ENCODE data around the gene ZNF33A. TPM values are rescaled to one million over a fixed set of nuclear protein-coding genes. Genes with fewer than 3 reads are reported as not detected.

Gene ZNF33A
- total and polyA plus RNA-seq, 2 donors (not counting 3 experiments of a cell fraction or from before 2014, with no cell fraction given): 4.6 to 13.2 TPM

GRCh38 chr10:37991655-37992054 lies 18.8 kb upstream of the ZNF33A start:
- Histone ChIP-seq H3K4me1 (ENCODE audit: control insufficient read depth, extremely low read depth, insufficient read depth, low read length) (no peaks in the 10 kb centered on the region), H4K20me1 (replicated peaks; ENCODE audit: control insufficient read depth, extremely low read depth, insufficient read depth, low read length) (no peaks in the 10 kb centered on the region), H3K79me2 (ENCODE audit: control insufficient read depth, insufficient read depth, low read length) (no peaks in the 10 kb centered on the region), H3K27ac (ENCODE audit: insufficient read depth, low read depth, low read length) (no peak overlapping the region), H3K4me3 (replicated peaks in 1 of 3; ENCODE audit: insufficient read depth in 1 of 3, low read depth in 1 of 3, low read length in 3 of 3) (no peak overlapping the region), H2AFZ (ENCODE audit: low read depth, low read length) (no peak overlapping the region), H3K9me3 (replicated peaks; ENCODE audit: control insufficient read depth, insufficient read depth, low read length) (no peaks in the 10 kb centered on the region), H3K4me2 (ENCODE audit: insufficient read depth, low read length) (no peak overlapping the region), H3K36me3 (ENCODE audit: control insufficient read depth in 2 of 2, extremely low read depth in 1 of 2, insufficient read depth in 2 of 2, low read length in 2 of 2) (no peaks in the 10 kb centered on the region), H3K9ac (replicated peaks; ENCODE audit: extremely low read depth, insufficient read depth, low read length) (no peak overlapping the region), H3K9me1 (replicated peaks; ENCODE audit: control insufficient read depth, extremely low read depth, insufficient read depth, low read length) (no peaks in the 10 kb centered on the region), H3K27me3 (ENCODE audit: control insufficient read depth in 2 of 2, insufficient read depth in 2 of 2, low read length in 2 of 2) (no peaks in the 10 kb centered on the region)
- TF ChIP-seq GATA2 (IDR thresholded peaks at IDR 0.05; ENCODE audit: insufficient read depth, insufficient read length, low read depth, low read length) (no peak), MAX (IDR thresholded peaks at IDR 0.05; ENCODE audit: insufficient read depth, insufficient read length) (no peak), CTCF (IDR thresholded peaks at IDR 0.05; ENCODE audit: extremely low read depth in 1 of 2, insufficient read depth in 1 of 2, low read depth in 1 of 2, low read length in 2 of 2) (no peak), POLR2AphosphoS5 (IDR thresholded peaks at IDR 0.05; ENCODE audit: insufficient read depth, low read depth, low read length) (no peak), MYC (IDR thresholded peaks at IDR 0.05; ENCODE audit: low read depth, low read length) (no peak), JUN (IDR thresholded peaks at IDR 0.05; ENCODE audit: borderline replicate concordance, insufficient read depth, insufficient read length, low read depth) (no peak), EZH2 (IDR thresholded peaks at IDR 0.05; ENCODE audit: borderline replicate concordance, low read depth, low read length, severe bottlenecking) (no peak), FOS (IDR thresholded peaks at IDR 0.05; ENCODE audit: borderline replicate concordance, insufficient read depth, low read length) (no peak), POLR2A (IDR thresholded peaks at IDR 0.05; ENCODE audit: low read depth, low read length) (no peak)
- DNase-seq (ENCODE audit: low read depth, low spot score): no peak
- intact Hi-C loops (cut with micrococcal nuclease): no loop called here
- ChIA-PET POLR2A (no interaction called here), CTCF (no interaction called here)
- dilution Hi-C loops (cut with MboI; ENCODE audit: extremely low pct_ligation_motif_present, low sequenced_read_pairs): no loop called here
- BruUV-seq (replicated peaks): no TSS peak
- no peak for FAIRE-seq

All from endothelial cell of umbilical vein (primary cell).